ENCODE data around the gene TTC34.

GRCh38 chr1:2591581-2592261, 209.8 kb downstream of the TTC34 start:
- no peak for TF ChIP-seq POLR2AphosphoS5 (IDR thresholded peaks at IDR 0.05; ENCODE audit: low read length)
- no peak for TF ChIP-seq NRF1 (conservative IDR thresholded peaks at IDR 0.05; ENCODE audit: low read depth, low read length)
- TF ChIP-seq, protein P1, sequence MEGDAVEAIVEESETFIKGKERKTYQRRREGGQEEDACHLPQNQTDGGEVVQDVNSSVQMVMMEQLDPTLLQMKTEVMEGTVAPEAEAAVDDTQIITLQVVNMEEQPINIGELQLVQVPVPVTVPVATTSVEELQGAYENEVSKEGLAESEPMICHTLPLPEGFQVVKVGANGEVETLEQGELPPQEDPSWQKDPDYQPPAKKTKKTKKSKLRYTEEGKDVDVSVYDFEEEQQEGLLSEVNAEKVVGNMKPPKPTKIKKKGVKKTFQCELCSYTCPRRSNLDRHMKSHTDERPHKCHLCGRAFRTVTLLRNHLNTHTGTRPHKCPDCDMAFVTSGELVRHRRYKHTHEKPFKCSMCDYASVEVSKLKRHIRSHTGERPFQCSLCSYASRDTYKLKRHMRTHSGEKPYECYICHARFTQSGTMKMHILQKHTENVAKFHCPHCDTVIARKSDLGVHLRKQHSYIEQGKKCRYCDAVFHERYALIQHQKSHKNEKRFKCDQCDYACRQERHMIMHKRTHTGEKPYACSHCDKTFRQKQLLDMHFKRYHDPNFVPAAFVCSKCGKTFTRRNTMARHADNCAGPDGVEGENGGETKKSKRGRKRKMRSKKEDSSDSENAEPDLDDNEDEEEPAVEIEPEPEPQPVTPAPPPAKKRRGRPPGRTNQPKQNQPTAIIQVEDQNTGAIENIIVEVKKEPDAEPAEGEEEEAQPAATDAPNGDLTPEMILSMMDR (IDR thresholded peaks at IDR 0.05 in 2 of 3, conservative IDR thresholded peaks at IDR 0.05 in 1 of 3; ENCODE audit: control insufficient read depth in 2 of 3, extremely low read depth in 1 of 3, insufficient read depth in 1 of 3, low read depth in 3 of 3, low read length in 3 of 3), result no peak
- no peak for TF ChIP-seq MEF2A (IDR thresholded peaks at IDR 0.05; ENCODE audit: insufficient read depth, low read depth, low read length)
- no peak for TF ChIP-seq MXI1 (IDR thresholded peaks at IDR 0.05; ENCODE audit: low read depth, low read length)
- TF ChIP-seq, protein P2, sequence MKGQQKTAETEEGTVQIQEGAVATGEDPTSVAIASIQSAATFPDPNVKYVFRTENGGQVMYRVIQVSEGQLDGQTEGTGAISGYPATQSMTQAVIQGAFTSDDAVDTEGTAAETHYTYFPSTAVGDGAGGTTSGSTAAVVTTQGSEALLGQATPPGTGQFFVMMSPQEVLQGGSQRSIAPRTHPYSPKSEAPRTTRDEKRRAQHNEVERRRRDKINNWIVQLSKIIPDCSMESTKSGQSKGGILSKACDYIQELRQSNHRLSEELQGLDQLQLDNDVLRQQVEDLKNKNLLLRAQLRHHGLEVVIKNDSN (IDR thresholded peaks at IDR 0.05; ENCODE audit: borderline replicate concordance, extremely low read length, insufficient read depth, low read depth, low read length), result no peak
- no peak for TF ChIP-seq PKNOX1 (IDR thresholded peaks at IDR 0.05)
- TF ChIP-seq, protein P3, sequence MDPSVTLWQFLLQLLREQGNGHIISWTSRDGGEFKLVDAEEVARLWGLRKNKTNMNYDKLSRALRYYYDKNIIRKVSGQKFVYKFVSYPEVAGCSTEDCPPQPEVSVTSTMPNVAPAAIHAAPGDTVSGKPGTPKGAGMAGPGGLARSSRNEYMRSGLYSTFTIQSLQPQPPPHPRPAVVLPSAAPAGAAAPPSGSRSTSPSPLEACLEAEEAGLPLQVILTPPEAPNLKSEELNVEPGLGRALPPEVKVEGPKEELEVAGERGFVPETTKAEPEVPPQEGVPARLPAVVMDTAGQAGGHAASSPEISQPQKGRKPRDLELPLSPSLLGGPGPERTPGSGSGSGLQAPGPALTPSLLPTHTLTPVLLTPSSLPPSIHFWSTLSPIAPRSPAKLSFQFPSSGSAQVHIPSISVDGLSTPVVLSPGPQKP (IDR thresholded peaks at IDR 0.05; ENCODE audit: low read depth, low read length), result no peak
- TF ChIP-seq YY1 (IDR thresholded peaks at IDR 0.05; ENCODE audit: low read depth, low read length), result no peak
- TF ChIP-seq SUZ12 (IDR thresholded peaks at IDR 0.05; ENCODE audit: unreplicated experiment), result no peak
- TF ChIP-seq KDM1A (IDR thresholded peaks at IDR 0.05; ENCODE audit: borderline replicate concordance), result no peak
- TF ChIP-seq SMC3 (IDR thresholded peaks at IDR 0.05; ENCODE audit: borderline replicate concordance, low read length), result no peak

Measured in GM12878 (cell line).